H7 (cell line): ENCODE measurements around the gene PNO1. TPM values are rescaled to one million over a fixed set of nuclear protein-coding genes. Genes with fewer than 3 reads are reported as not detected.

Experiments
- DNase-seq: peaks from one replicate; pipeline ENCODE4 v3.0.0; 2012
- H3K27me3 ChIP-seq: 2 replicates; pipeline ENCODE4 v1.6.0; 2011; ENCODE audit warnings: mild to moderate bottlenecking, low read length; ENCODE audit not compliant: control insufficient read depth, insufficient read depth
- H3K36me3 ChIP-seq: replicated peaks from 2 replicates; pipeline ENCODE4 v1.5.1; 2011; ENCODE audit warnings: low read length; ENCODE audit not compliant: control insufficient read depth, insufficient read depth
- H3K4me3 ChIP-seq: 2 replicates; pipeline ENCODE4 v1.5.1; 2011; ENCODE audit warnings: low read depth, mild to moderate bottlenecking, control low read depth, low read length, moderate library complexity; ENCODE audit not compliant: insufficient read depth
- total RNA-seq: library from RNA; depleted of rRNA; stranded (reverse); fragments of >200 nt; shearing (Covaris generic); gene quantifications from 2 replicates; pipeline ENCODE4 v1.2.3, GENCODE V29; 2014

PNO1 gene
- total RNA-seq, 1 experiment from 2014 or later = 27.6 TPM

GRCh38 chr2:68193787-68194372, 36.2 kb downstream of the PNO1 start:
- Histone ChIP-seq H3K4me3 (no peak overlapping the region), H3K27me3 (no peaks in the 10 kb centered on the region), H3K36me3 (no peaks in the 10 kb centered on the region)
- DNase-seq = no peak

- no peaks in the 10 kb centered on the region for H3K27me3 ChIP-seq
- no peak overlapping the region for H3K4me3 ChIP-seq
- no peak for DNase-seq
- H3K36me3 ChIP-seq = no peaks in the 10 kb centered on the region
These were observed 37.4 kb downstream of the PNO1 start for GRCh38 chr2:68195096-68195495.

- no peak for DNase-seq
- H3K27me3 ChIP-seq = no peaks in the 10 kb centered on the region
- no peaks in the 10 kb centered on the region for H3K36me3 ChIP-seq
- no peak overlapping the region for H3K4me3 ChIP-seq
These were observed 38.5 kb downstream of the PNO1 start for GRCh38 chr2:68196120-68196716.

GRCh38 chr2:68200157-68200787, 42.6 kb downstream of the PNO1 start:
- H3K27me3 ChIP-seq = no peaks in the 10 kb centered on the region
- no peaks in the 10 kb centered on the region for H3K36me3 ChIP-seq
- no peak for DNase-seq
- H3K4me3 ChIP-seq = no peak overlapping the region

- Histone ChIP-seq H3K36me3 (no peaks in the 10 kb centered on the region), H3K27me3 (no peaks in the 10 kb centered on the region), H3K4me3 (no peak overlapping the region)
- no peak for DNase-seq
These were observed 45.9 kb downstream of the PNO1 start for GRCh38 chr2:68203587-68203986.

GRCh38 chr2:68206793-68207192, 49.1 kb downstream of the PNO1 start:
- no peak overlapping the region for H3K4me3 ChIP-seq
- no peaks in the 10 kb centered on the region; the same call in 1 of the 2 replicates for H3K36me3 ChIP-seq
- DNase-seq = no peak
- H3K27me3 ChIP-seq = no peaks in the 10 kb centered on the region

- H3K4me3 ChIP-seq = no peak overlapping the region
- peaks cover 1% of the 10 kb centered on the region; the same call in 1 of the 2 replicates for H3K36me3 ChIP-seq
- DNase-seq = no peak
- H3K27me3 ChIP-seq = no peaks in the 10 kb centered on the region
These were observed 56.7 kb downstream of the PNO1 start for GRCh38 chr2:68214381-68214780.

- H3K36me3 ChIP-seq = peaks cover 1% of the 10 kb centered on the region; the same call in 1 of the 2 replicates
- H3K4me3 ChIP-seq = no peak overlapping the region
- no peaks in the 10 kb centered on the region for H3K27me3 ChIP-seq
- DNase-seq = no peak
These were observed 59.0 kb downstream of the PNO1 start for GRCh38 chr2:68216454-68217310.

GRCh38 chr2:68217729-68218128, 60.0 kb downstream of the PNO1 start:
- Histone ChIP-seq H3K4me3 (no peak overlapping the region), H3K27me3 (no peaks in the 10 kb centered on the region), H3K36me3 (peaks cover 1% of the 10 kb centered on the region; the same call in 1 of the 2 replicates)
- DNase-seq = no peak

- H3K4me3 ChIP-seq = no peak overlapping the region
- no peaks in the 10 kb centered on the region for H3K27me3 ChIP-seq
- H3K36me3 ChIP-seq = peaks cover 1% of the 10 kb centered on the region; the same call in 1 of the 2 replicates
- no peak for DNase-seq
These were observed 60.7 kb downstream of the PNO1 start for GRCh38 chr2:68218343-68218901.

- Histone ChIP-seq H3K4me3 (no peak overlapping the region), H3K27me3 (no peaks in the 10 kb centered on the region), H3K36me3 (peaks cover 1% of the 10 kb centered on the region; the same call in 1 of the 2 replicates)
- DNase-seq = no peak
These were observed 64.6 kb downstream of the PNO1 start for GRCh38 chr2:68222287-68222686.

- DNase-seq = no peak
- peaks cover 1% of the 10 kb centered on the region; the same call in 1 of the 2 replicates for H3K36me3 ChIP-seq
- no peaks in the 10 kb centered on the region for H3K27me3 ChIP-seq
- H3K4me3 ChIP-seq = no peak overlapping the region
These were observed 65.7 kb downstream of the PNO1 start for GRCh38 chr2:68223419-68223818.

GRCh38 chr2:68225119-68225632, 67.5 kb downstream of the PNO1 start:
- no peaks in the 10 kb centered on the region for H3K27me3 ChIP-seq
- H3K4me3 ChIP-seq = no peak overlapping the region
- peaks cover 1% of the 10 kb centered on the region; the same call in 1 of the 2 replicates for H3K36me3 ChIP-seq
- no peak for DNase-seq
